HepG2 (cell line): Measurements from ENCODE around the gene MAN1C1. TPM values are rescaled to one million over a fixed set of nuclear protein-coding genes. Genes with fewer than 3 reads are reported as not detected.
A peak's percentile ranks its signal among the peaks of the same experiment; 100 is the strongest.

Experiments used
- ATAC-seq: fragments of 200-7000 bp; cut with Tn5 transposase; 3 replicates; pipeline ENCODE4 v1.9.1; 2020; ENCODE audit warnings: mild to moderate bottlenecking, moderate library complexity
- BruUV-seq: library from RNA; stranded (reverse); fragments of 400-500 nt; replicated peaks from 2 replicates; lab custom pipeline; 2021; lab: Mats Ljungman, UMichigan
- CTCF ChIA-PET: fragments of 300-600 bp; formaldehyde crosslinking; extraction: SDS; loops from one replicate; lab custom pipeline; 2021; ENCODE audit warnings: low total read pairs, inconsistent platforms, low intra/inter-chr PET ratio; lab: Yijun Ruan, JAX
- POLR2A ChIA-PET: fragments of 350-600 bp; sonication (Branson Sonifier 250); formaldehyde crosslinking; loops from one replicate; lab custom pipeline; 2020; ENCODE audit warnings: antibody characterized with exemption, inconsistent platforms; lab: Yijun Ruan, JAX
- DNase-seq: peaks from one replicate; pipeline ENCODE4 v3.0.0-alpha.2; 2015; ENCODE audit warnings: low spot score
- FAIRE-seq: peaks from 3 replicates; lab custom pipeline; 2011; peaks lifted over from hg19 to GRCh38; lab: Jason Lieb, UNC
- H2AFZ ChIP-seq: one replicate; pipeline ENCODE4 v1.6.1; 2011; ENCODE audit warnings: low read length, inconsistent platforms
- H3K27ac ChIP-seq: fragments of 300-600 bp; 3 replicates; pipeline ENCODE4 v1.8.0; 2011; ENCODE audit warnings: mixed run types, mild to moderate bottlenecking, mixed read lengths, low read length, inconsistent platforms; ENCODE audit not compliant: insufficient read depth; ENCODE audit errors: extremely low read length
- H3K27me3 ChIP-seq, 2 experiments: fragments of 200-600 bp in 1 of 2; 2 replicates in 1 of 2; 3 replicates in 1 of 2; pipeline versions ENCODE4 v1.6.0 to v1.8.0; 2011; ENCODE audit warnings: low read length in 2 of 2, mild to moderate bottlenecking in 2 of 2, moderate library complexity in 2 of 2, inconsistent platforms in 1 of 2; ENCODE audit not compliant: insufficient read depth in 2 of 2, control insufficient read depth in 1 of 2
- H3K36me3 ChIP-seq, 2 experiments: fragments of 200-600 bp in 1 of 2; replicated peaks in 1 of 2; 2 replicates in 1 of 2; 3 replicates in 1 of 2; pipeline versions ENCODE4 v1.5.1 to v1.8.0; 2011; ENCODE audit warnings: low read length in 2 of 2, inconsistent platforms in 1 of 2; ENCODE audit not compliant: insufficient read depth in 2 of 2, control insufficient read depth in 1 of 2
- H3K4me1 ChIP-seq: 2 replicates; pipeline ENCODE4 v1.5.1; 2012; ENCODE audit warnings: low read length, inconsistent platforms; ENCODE audit not compliant: insufficient read depth
- H3K4me2 ChIP-seq: 2 replicates; pipeline ENCODE4 v1.6.0; 2011; ENCODE audit warnings: low read depth, low read length, inconsistent platforms
- H3K4me3 ChIP-seq, 3 experiments: fragments of 200-600 bp in 1 of 3; sonication (generic), shearing (Covaris generic) in 1 of 3; replicated peaks in 1 of 3; 2 replicates each; pipeline ENCODE4 v1.5.1; 2011 to 2016; ENCODE audit warnings: low read length in 3 of 3, inconsistent platforms in 2 of 3, low read depth in 2 of 3, mild to moderate bottlenecking in 2 of 3, control low read depth in 1 of 3, mixed read lengths in 1 of 3; ENCODE audit not compliant: insufficient read depth in 1 of 3
- H3K79me2 ChIP-seq: one replicate; pipeline ENCODE4 v1.6.1; 2011; ENCODE audit warnings: low read length, inconsistent platforms; ENCODE audit not compliant: insufficient read depth
- H3K9ac ChIP-seq: 2 replicates; pipeline ENCODE4 v1.6.0; 2011; ENCODE audit warnings: mild to moderate bottlenecking, low read depth, low read length, inconsistent platforms; ENCODE audit not compliant: insufficient read depth
- H3K9me3 ChIP-seq: 2 replicates; pipeline ENCODE4 v1.5.1; 2012; ENCODE audit warnings: mild to moderate bottlenecking, low read length
- H4K20me1 ChIP-seq: 2 replicates; pipeline ENCODE4 v1.6.0; 2011; ENCODE audit warnings: inconsistent platforms, mild to moderate bottlenecking, low read length, moderate library complexity; ENCODE audit not compliant: insufficient read depth
- ARNTL ChIP-seq: sonication (generic); formaldehyde crosslinking; IDR thresholded peaks from 2 replicates; pipeline ENCODE4 v1.4.0; 2020; ENCODE audit warnings: mild to moderate bottlenecking, missing genetic modification reagents
- CEBPB ChIP-seq: IDR thresholded peaks from 2 replicates; pipeline ENCODE4 v1.6.1; 2011; ENCODE audit warnings: low read depth, low read length, improper control_type of control experiment, borderline replicate concordance
- CEBPG ChIP-seq: IDR thresholded peaks from 2 replicates; pipeline ENCODE4 v1.6.1; 2016
- CENPT ChIP-seq: sonication (generic); formaldehyde crosslinking; IDR thresholded peaks from 2 replicates; pipeline ENCODE4 v1.8.0; 2022; ENCODE audit warnings: low read depth, mild to moderate bottlenecking, moderate library complexity, missing genetic modification reagents
- DPF2 ChIP-seq: sonication (generic); formaldehyde crosslinking; IDR thresholded peaks from 2 replicates; pipeline ENCODE4 v1.4.0; 2020; ENCODE audit warnings: mild to moderate bottlenecking, low read depth, missing genetic modification reagents, borderline replicate concordance
- HNRNPL ChIP-seq: fragments of 200-400 bp; formaldehyde crosslinking; IDR thresholded peaks from 2 replicates; pipeline ENCODE4 v1.6.1; 2017; ENCODE audit warnings: mild to moderate bottlenecking, low read depth, low read length
- RXRB ChIP-seq: IDR thresholded peaks from 2 replicates; pipeline ENCODE4 v1.6.1; 2016; ENCODE audit warnings: borderline replicate concordance, missing genetic modification reagents, missing compliant biosample characterization
- SALL1 ChIP-seq: sonication (generic); formaldehyde crosslinking; IDR thresholded peaks from 2 replicates; pipeline ENCODE4 v1.8.0; 2022; ENCODE audit warnings: mild to moderate bottlenecking, missing genetic modification reagents
- SAP130 ChIP-seq: IDR thresholded peaks from 2 replicates; pipeline ENCODE4 v1.6.1; 2016; ENCODE audit warnings: low read depth
- SIN3A ChIP-seq: IDR thresholded peaks from 2 replicates; pipeline ENCODE4 v1.6.1; 2011; ENCODE audit warnings: low read depth, mild to moderate bottlenecking, control low read depth, low read length, borderline replicate concordance
- TBX3 ChIP-seq: fragments of 450-650 bp; IDR thresholded peaks from 2 replicates; pipeline ENCODE4 v1.6.1; 2017; ENCODE audit warnings: antibody characterized with exemption, mild to moderate bottlenecking, inconsistent platforms, borderline replicate concordance
- ZEB1 ChIP-seq: IDR thresholded peaks from 2 replicates; pipeline ENCODE4 v1.6.1; 2012; ENCODE audit warnings: mild to moderate bottlenecking, low read depth, inconsistent platforms; ENCODE audit not compliant: insufficient replicate concordance
- ZNF577 ChIP-seq: sonication (generic); formaldehyde crosslinking; IDR thresholded peaks from 2 replicates; pipeline ENCODE4 v1.4.0; 2020; ENCODE audit warnings: mild to moderate bottlenecking, low read depth, missing genetic modification reagents, borderline replicate concordance
- ZNF615 ChIP-seq: sonication (generic); formaldehyde crosslinking; IDR thresholded peaks from 2 replicates; pipeline ENCODE4 v1.5.0; 2020; ENCODE audit warnings: mild to moderate bottlenecking, missing genetic modification reagents, borderline replicate concordance
- WGBS: methylation state at CpG from one replicate; pipeline ENCODE4 v1.1.6; 2017; ENCODE audit warnings: low lambda C conversion rate; 5-methylcytosine and 5-hydroxymethylcytosine counted together
- in situ Hi-C: cut with HindIII; loops from 2 replicates; pipeline ENCODE4 v1.10.0; 2017; ENCODE audit warnings: low pct_unique_long_range_greater_than_20kb; ENCODE audit not compliant: extremely low pct_ligation_motif_present
- intact Hi-C: fragments of 100-400 bp; cut with micrococcal nuclease; formaldehyde crosslinking; loops from one replicate; pipeline ENCODE4 v1.10.0; 2022; ENCODE audit not compliant: unreplicated experiment
- polyA plus RNA-seq, 8 experiments: library from polyadenylated mRNA; depleted of rRNA in 3 of 8; stranded (reverse) in 7 of 8; unstranded in 1 of 8; fragments of >200 nt; fragmentation: Illumina TruSeq in 4 of 8; extraction: Trizol in 4 of 8; gene quantifications; 2 replicates each; pipeline versions ENCODE4 v1.2.1 to v1.2.3, GENCODE V29; 2011 to 2016; ENCODE audit warnings: low read depth in 4 of 8, missing spikeins in 1 of 8, mixed read lengths in 1 of 8; ENCODE audit not compliant: insufficient read depth in 1 of 8
- total RNA-seq, 5 experiments: library from RNA; depleted of rRNA; stranded (reverse); fragments of >200 nt; fragmentation: Illumina TruSeq; extraction: Trizol; gene quantifications; 2 replicates each; pipeline ENCODE4 v1.2.3, GENCODE V29; 2016; ENCODE audit warnings: low read depth in 1 of 5
- TF ChIP-seq, protein P1 (sequence below): sonication (generic); formaldehyde crosslinking; IDR thresholded peaks from 2 replicates; pipeline ENCODE4 v1.4.0; 2020; ENCODE audit warnings: missing genetic modification reagents
- TF ChIP-seq, protein P2 (sequence below): sonication (generic); formaldehyde crosslinking; IDR thresholded peaks from 2 replicates; pipeline ENCODE4 v1.5.1; 2020; ENCODE audit warnings: missing genetic modification reagents, mild to moderate bottlenecking, borderline replicate concordance
- TF ChIP-seq, protein P3 (sequence below): IDR thresholded peaks from 2 replicates; pipeline ENCODE4 v1.6.1; 2018; ENCODE audit warnings: missing genetic modification reagents

Gene MAN1C1
- total and polyA plus RNA-seq, 2 of the 13 experiments (the other 11 are each of a cell fraction or from before 2014, with no cell fraction given), result 0.18 to 0.49 TPM

DNA sequence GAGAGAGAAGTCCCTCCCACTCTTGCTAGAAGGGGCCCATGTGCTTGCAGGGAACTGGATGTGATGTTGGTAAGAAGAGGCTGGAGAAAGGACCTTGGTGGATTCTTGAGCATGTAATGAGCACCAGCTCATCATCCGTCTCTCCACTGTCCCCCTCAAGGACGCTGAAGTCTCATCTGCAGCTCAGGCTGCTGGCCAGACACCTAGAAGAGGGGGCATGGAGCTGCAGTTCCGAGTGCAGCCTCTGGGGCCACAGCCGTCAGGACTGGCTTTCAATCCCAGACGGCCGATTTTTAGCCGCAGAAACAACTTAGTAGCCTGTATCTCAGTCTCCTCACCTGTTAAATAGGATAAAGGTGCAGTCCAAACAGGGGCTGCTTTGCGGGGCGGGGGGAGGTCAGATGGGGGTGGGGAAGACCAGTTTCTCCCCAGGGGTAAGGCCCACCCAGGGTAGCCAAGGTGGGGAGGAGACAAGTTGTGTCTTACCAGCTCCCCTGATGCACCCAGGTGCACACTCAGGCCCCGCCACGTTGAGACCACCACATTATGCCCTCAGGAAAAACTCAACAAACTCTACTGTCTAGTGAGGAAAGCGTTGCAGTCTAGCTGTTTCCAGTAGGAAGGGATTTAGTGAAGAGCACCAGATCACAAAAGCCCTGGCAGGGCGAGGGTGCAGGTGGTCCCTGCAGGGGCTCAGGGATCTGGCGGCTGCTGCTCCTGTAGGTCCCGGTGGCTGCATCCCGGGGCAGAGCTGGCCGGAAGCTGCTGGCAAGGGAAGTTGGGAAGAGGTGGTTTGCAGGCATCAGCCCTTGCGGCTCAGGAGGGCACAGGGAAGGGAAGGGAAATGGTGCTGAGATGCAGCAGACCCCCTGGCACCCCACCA lies 43.6 kb upstream of the MAN1C1 start (continued):
- no peak; the same call in 1 of the 2 replicates for TF ChIP-seq SALL1 (CRISPR knock-in tag)
- TF ChIP-seq, protein P1, sequence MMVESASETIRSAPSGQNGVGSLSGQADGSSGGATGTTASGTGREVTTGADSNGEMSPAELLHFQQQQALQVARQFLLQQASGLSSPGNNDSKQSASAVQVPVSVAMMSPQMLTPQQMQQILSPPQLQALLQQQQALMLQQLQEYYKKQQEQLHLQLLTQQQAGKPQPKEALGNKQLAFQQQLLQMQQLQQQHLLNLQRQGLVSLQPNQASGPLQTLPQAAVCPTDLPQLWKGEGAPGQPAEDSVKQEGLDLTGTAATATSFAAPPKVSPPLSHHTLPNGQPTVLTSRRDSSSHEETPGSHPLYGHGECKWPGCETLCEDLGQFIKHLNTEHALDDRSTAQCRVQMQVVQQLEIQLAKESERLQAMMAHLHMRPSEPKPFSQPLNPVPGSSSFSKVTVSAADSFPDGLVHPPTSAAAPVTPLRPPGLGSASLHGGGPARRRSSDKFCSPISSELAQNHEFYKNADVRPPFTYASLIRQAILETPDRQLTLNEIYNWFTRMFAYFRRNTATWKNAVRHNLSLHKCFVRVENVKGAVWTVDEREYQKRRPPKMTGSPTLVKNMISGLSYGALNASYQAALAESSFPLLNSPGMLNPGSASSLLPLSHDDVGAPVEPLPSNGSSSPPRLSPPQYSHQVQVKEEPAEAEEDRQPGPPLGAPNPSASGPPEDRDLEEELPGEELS, result no peak
- no peak for TF ChIP-seq ZNF615 (CRISPR knock-in tag)
- no peak for TF ChIP-seq ZNF577
- no peak for TF ChIP-seq SIN3A
- no peak for TF ChIP-seq TBX3
- no peak for TF ChIP-seq ZEB1
- TF ChIP-seq DPF2, result no peak

- no peaks in the 10 kb centered on the region for H3K36me3 ChIP-seq
- peak; percentile 42 for ATAC-seq
- in situ Hi-C loops (no loop called here), intact Hi-C loops (no loop called here)
- CTCF ChIA-PET, result no interaction called here
- POLR2A ChIA-PET, result no interaction called here
- H3K4me2 ChIP-seq, result peak overlapping the region; percentile 67
- no peaks in the 10 kb centered on the region for H3K79me2 ChIP-seq
- H3K27ac ChIP-seq, result no peak overlapping the region
- peaks cover 0 to 3% of the 10 kb centered on the region in 2 experiments; a peak in 3 of 5 replicates for H3K27me3 ChIP-seq
- H3K4me1 ChIP-seq, result peaks cover 26% of the 10 kb centered on the region
- DNase-seq, result peak; percentile 34
- no peak overlapping the region for H2AFZ ChIP-seq
- no peaks in the 10 kb centered on the region for H3K9me3 ChIP-seq
- no peak overlapping the region for H3K9ac ChIP-seq
- no TSS peak for BruUV-seq
- H4K20me1 ChIP-seq, result no peaks in the 10 kb centered on the region
- WGBS, result 6% methylated on average over 2 of the region's 9 CpGs
- peak overlapping the region in 2 of 3 experiments; percentile 33 to 52; a peak in 4 of 6 replicates for H3K4me3 ChIP-seq
- FAIRE-seq, result no peak
- peak; percentile 75; the same call in 1 of the 2 replicates for TF ChIP-seq HNRNPL
- peak; percentile 69 for TF ChIP-seq CEBPG
- peak; percentile 82 for TF ChIP-seq CEBPB
- 0 out of 2 replicates have a peak, but pooled peaks have one; percentile 7 for TF ChIP-seq RXRB
- TF ChIP-seq, protein P2, sequence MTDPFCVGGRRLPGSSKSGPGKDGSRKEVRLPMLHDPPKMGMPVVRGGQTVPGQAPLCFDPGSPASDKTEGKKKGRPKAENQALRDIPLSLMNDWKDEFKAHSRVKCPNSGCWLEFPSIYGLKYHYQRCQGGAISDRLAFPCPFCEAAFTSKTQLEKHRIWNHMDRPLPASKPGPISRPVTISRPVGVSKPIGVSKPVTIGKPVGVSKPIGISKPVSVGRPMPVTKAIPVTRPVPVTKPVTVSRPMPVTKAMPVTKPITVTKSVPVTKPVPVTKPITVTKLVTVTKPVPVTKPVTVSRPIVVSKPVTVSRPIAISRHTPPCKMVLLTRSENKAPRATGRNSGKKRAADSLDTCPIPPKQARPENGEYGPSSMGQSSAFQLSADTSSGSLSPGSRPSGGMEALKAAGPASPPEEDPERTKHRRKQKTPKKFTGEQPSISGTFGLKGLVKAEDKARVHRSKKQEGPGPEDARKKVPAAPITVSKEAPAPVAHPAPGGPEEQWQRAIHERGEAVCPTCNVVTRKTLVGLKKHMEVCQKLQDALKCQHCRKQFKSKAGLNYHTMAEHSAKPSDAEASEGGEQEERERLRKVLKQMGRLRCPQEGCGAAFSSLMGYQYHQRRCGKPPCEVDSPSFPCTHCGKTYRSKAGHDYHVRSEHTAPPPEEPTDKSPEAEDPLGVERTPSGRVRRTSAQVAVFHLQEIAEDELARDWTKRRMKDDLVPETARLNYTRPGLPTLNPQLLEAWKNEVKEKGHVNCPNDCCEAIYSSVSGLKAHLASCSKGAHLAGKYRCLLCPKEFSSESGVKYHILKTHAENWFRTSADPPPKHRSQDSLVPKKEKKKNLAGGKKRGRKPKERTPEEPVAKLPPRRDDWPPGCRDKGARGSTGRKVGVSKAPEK (CRISPR knock-in tag), result 0 out of 2 replicates have a peak, but pooled peaks have one; percentile 21
- TF ChIP-seq CENPT, result no peak
- TF ChIP-seq, protein P3, sequence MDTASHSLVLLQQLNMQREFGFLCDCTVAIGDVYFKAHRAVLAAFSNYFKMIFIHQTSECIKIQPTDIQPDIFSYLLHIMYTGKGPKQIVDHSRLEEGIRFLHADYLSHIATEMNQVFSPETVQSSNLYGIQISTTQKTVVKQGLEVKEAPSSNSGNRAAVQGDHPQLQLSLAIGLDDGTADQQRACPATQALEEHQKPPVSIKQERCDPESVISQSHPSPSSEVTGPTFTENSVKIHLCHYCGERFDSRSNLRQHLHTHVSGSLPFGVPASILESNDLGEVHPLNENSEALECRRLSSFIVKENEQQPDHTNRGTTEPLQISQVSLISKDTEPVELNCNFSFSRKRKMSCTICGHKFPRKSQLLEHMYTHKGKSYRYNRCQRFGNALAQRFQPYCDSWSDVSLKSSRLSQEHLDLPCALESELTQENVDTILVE (CRISPR knock-in tag), result no peak
- peak; percentile 28; the same call in 1 of the 2 replicates for TF ChIP-seq SAP130
- 0 out of 2 replicates have a peak, but pooled peaks have one; percentile 65 for TF ChIP-seq ARNTL (CRISPR knock-in tag)
These were observed 43.0 kb upstream of the MAN1C1 start for GRCh38 chr1:25573591-25573930.
